GM23338 (cell line): ENCODE data around the gene AGPAT4. TPM values are rescaled to one million over a fixed set of nuclear protein-coding genes. Genes with fewer than 3 reads are reported as not detected.

Experiments
- ATAC-seq: fragments of 200-7000 bp; cut with Tn5 transposase; 3 replicates; pipeline ENCODE4 v1.9.1; 2020
- DNase-seq: peaks from one replicate; pipeline ENCODE4 v3.0.0-alpha.2; 2015; ENCODE audit warnings: low spot score
- H2AFZ ChIP-seq: fragments of 200-600 bp; sonication (generic); 2 replicates; pipeline ENCODE4 v1.8.0; 2016; ENCODE audit warnings: antibody characterized with exemption, mild to moderate bottlenecking, moderate library complexity
- H3F3A ChIP-seq: fragments of 200-600 bp; sonication (generic); replicated peaks from 2 replicates; pipeline ENCODE4 v1.8.0; 2017; ENCODE audit warnings: antibody characterized with exemption, mixed run types, low read depth
- H3K27ac ChIP-seq: fragments of 200-600 bp; sonication (generic); 2 replicates; pipeline ENCODE4 v1.6.1; 2016; ENCODE audit warnings: low read depth
- H3K27me3 ChIP-seq: fragments of 200-600 bp; sonication (generic); 2 replicates; pipeline ENCODE4 v1.8.0; 2016; ENCODE audit warnings: mild to moderate bottlenecking, mixed run types, moderate library complexity; ENCODE audit not compliant: insufficient read depth
- H3K36me3 ChIP-seq: fragments of 200-600 bp; sonication (generic); 2 replicates; pipeline ENCODE4 v1.8.0; 2016; ENCODE audit warnings: mild to moderate bottlenecking; ENCODE audit not compliant: insufficient read depth
- H3K4me1 ChIP-seq: fragments of 200-600 bp; sonication (generic); 2 replicates; pipeline ENCODE4 v1.8.0; 2016; ENCODE audit warnings: mild to moderate bottlenecking, moderate library complexity; ENCODE audit not compliant: insufficient read depth
- H3K4me2 ChIP-seq: fragments of 200-600 bp; sonication (generic); 2 replicates; pipeline ENCODE4 v1.7.1; 2017; ENCODE audit warnings: mixed run types
- H3K4me3 ChIP-seq: fragments of 200-600 bp; sonication (generic); 2 replicates; pipeline ENCODE4 v1.6.1; 2016; ENCODE audit warnings: mixed run types
- H3K79me2 ChIP-seq: fragments of 200-600 bp; sonication (generic); replicated peaks from 2 replicates; pipeline ENCODE4 v1.8.0; 2017; ENCODE audit warnings: mild to moderate bottlenecking; ENCODE audit not compliant: insufficient read depth
- H3K9me2 ChIP-seq: fragments of 200-600 bp; sonication (generic); 2 replicates; pipeline ENCODE4 v1.8.0; 2017; ENCODE audit not compliant: insufficient read depth
- H4K20me1 ChIP-seq: fragments of 200-600 bp; sonication (generic); replicated peaks from 2 replicates; pipeline ENCODE4 v1.8.0; 2017; ENCODE audit warnings: mild to moderate bottlenecking; ENCODE audit not compliant: insufficient read depth
- H3K27ac Mint-ChIP-seq: 2 replicates; pipeline ENCODE4 v1.8.0; 2020; ENCODE audit warnings: inconsistent platforms, mild to moderate bottlenecking, moderate library complexity, mixed read lengths
- H3K27me3 Mint-ChIP-seq: 3 replicates; pipeline ENCODE4 v1.8.0; 2022; ENCODE audit warnings: low read depth, mild to moderate bottlenecking, moderate library complexity, mixed read lengths, inconsistent platforms; ENCODE audit not compliant: insufficient read depth, poor library complexity
- H3K36me3 Mint-ChIP-seq: 3 replicates; pipeline ENCODE4 v1.8.0; 2021; ENCODE audit warnings: low read depth, mild to moderate bottlenecking, inconsistent platforms, moderate library complexity, mixed read lengths
- H3K4me1 Mint-ChIP-seq: 3 replicates; pipeline ENCODE4 v1.8.0; 2020; ENCODE audit warnings: mild to moderate bottlenecking, inconsistent platforms, mixed read lengths
- H3K4me3 Mint-ChIP-seq: 3 replicates; pipeline ENCODE4 v1.8.0; 2021; ENCODE audit warnings: moderate library complexity, mild to moderate bottlenecking, inconsistent platforms, mixed read lengths
- H3K9me3 Mint-ChIP-seq: 3 replicates; pipeline ENCODE4 v1.8.0; 2020; ENCODE audit warnings: moderate library complexity, mild to moderate bottlenecking, inconsistent platforms, mixed read lengths
- EZH2 ChIP-seq: fragments of 200-600 bp; sonication (generic); IDR thresholded peaks from one replicate; pipeline ENCODE4 v1.8.0; 2017; ENCODE audit warnings: antibody characterized with exemption, mild to moderate bottlenecking, low read depth; ENCODE audit not compliant: unreplicated experiment
- JUNB ChIP-seq: IDR thresholded peaks from one replicate; pipeline ENCODE4 v1.6.1; 2016; ENCODE audit warnings: antibody characterized with exemption; ENCODE audit not compliant: unreplicated experiment
- NANOG ChIP-seq: IDR thresholded peaks from 2 replicates; pipeline ENCODE4 v1.6.1; 2016; ENCODE audit warnings: antibody characterized with exemption, borderline replicate concordance
- ZNF114 ChIP-seq: fragments of 250-450 bp; sonication (Bioruptor Pico); IDR thresholded peaks from 2 replicates; pipeline ENCODE4 v1.5.0; 2020; ENCODE audit warnings: mild to moderate bottlenecking, moderate library complexity
- polyA plus RNA-seq: library from polyadenylated mRNA; unstranded; fragments of >200 nt; fragmentation: Nextera tagmentation; extraction: Ambion mirVana; gene quantifications from 2 replicates; pipeline ENCODE4 v1.2.1, GENCODE V29; 2016
- total RNA-seq: library from RNA; depleted of rRNA; stranded (reverse); fragments of >200 nt; shearing (Covaris generic); gene quantifications from 2 replicates; pipeline ENCODE4 v1.2.3, GENCODE V29; 2014
- TF ChIP-seq, protein P1 (sequence below), 2 experiments: fragments of 200-600 bp in 1 of 2; sonication (generic) in 1 of 2; conservative IDR thresholded peaks; 2 replicates each; pipeline versions ENCODE4 v1.5.1 to v1.6.1; 2016 to 2017; ENCODE audit warnings: antibody characterized with exemption in 2 of 2, low read depth in 2 of 2, mild to moderate bottlenecking in 2 of 2, moderate library complexity in 1 of 2
- TF ChIP-seq, protein P2 (sequence below): fragments of 250-450 bp; sonication (Bioruptor Pico); IDR thresholded peaks from 2 replicates; pipeline ENCODE4 v1.5.0; 2020; ENCODE audit warnings: mild to moderate bottlenecking, moderate library complexity
- TF ChIP-seq, protein P3 (sequence below): IDR thresholded peaks from 2 replicates; pipeline ENCODE4 v1.6.1; 2016; ENCODE audit warnings: antibody characterized with exemption

AGPAT4 gene
- total and polyA plus RNA-seq, 2 experiments from 2014 or later: 8.9 to 19.3 TPM

DNA sequence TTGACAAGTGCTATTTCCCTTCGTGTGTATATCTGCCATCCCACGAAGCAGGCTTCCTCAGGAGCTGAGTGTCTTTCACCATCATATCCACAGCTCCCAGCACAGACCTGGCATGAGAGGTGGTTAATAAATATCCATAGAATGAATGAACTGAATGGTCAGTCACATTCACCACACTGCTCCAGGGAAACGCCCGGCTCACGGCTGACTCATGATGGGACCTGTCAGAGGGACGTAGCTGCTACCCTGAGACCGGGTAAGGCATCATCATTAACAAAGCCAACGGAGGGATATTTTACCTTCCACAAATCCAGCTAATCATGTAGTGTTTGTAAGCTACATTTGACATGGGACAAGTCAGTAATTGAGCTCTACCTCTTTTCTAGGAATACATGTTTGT lies 12.5 kb downstream of the AGPAT4 start:
- no peaks in the 10 kb centered on the region; the same call in 1 of the 2 replicates for H3K4me1 ChIP-seq
- Mint-ChIP-seq H3K36me3 (peaks cover 39% of the 10 kb centered on the region), H3K4me3 (no peak overlapping the region), H3K4me1 (peaks cover 27% of the 10 kb centered on the region), H3K27me3 (peaks cover 8% of the 10 kb centered on the region), H3K9me3 (no peaks in the 10 kb centered on the region), H3K27ac (no peak overlapping the region; the same call in 1 of the 2 replicates)
- no peaks in the 10 kb centered on the region for H3K27me3 ChIP-seq
- no peak overlapping the region for H2AFZ ChIP-seq
- H3K4me2 ChIP-seq: no peak overlapping the region
- peaks cover 16% of the 10 kb centered on the region; the same call in 1 of the 2 replicates for H4K20me1 ChIP-seq
- ATAC-seq: no peak
- H3K27ac ChIP-seq: no peak overlapping the region
- no peaks in the 10 kb centered on the region for H3F3A ChIP-seq
- DNase-seq: no peak
- H3K4me3 ChIP-seq: no peak overlapping the region
- no peak for TF ChIP-seq NANOG
- H3K9me2 ChIP-seq: no peaks in the 10 kb centered on the region
- H3K79me2 ChIP-seq: peaks cover 75% of the 10 kb centered on the region
- H3K36me3 ChIP-seq: no peaks in the 10 kb centered on the region

DNA sequence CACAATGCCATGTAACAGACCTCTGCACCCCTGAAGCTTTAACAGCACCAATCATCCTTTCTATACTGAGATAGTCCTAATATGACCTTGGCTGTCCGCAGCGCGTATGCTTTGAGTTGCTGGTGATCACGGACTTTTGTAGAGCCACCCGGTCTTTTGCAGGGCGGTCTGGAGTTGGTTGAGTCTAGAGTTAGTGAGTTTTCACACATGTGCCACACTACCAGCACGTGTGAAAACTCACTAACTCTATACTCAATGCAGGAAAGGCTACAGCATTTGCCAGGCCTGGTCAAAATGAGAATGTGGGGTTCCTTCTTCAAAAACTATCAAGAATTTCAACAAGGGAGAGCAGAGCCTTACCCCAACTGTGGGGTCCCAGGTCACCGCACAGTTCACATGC lies 14.6 kb downstream of the AGPAT4 start:
- H3K27me3 ChIP-seq: no peaks in the 10 kb centered on the region
- H3K4me1 Mint-ChIP-seq: peaks cover 35% of the 10 kb centered on the region
- no peak overlapping the region for H3K27ac ChIP-seq
- H3K4me3 Mint-ChIP-seq: no peak overlapping the region
- peaks cover 82% of the 10 kb centered on the region for H3K79me2 ChIP-seq
- H4K20me1 ChIP-seq: peaks cover 34% of the 10 kb centered on the region
- H3F3A ChIP-seq: no peaks in the 10 kb centered on the region
- TF ChIP-seq JUNB (no peak), ZNF114 (CRISPR knock-in tag) (no peak), NANOG (no peak), EZH2 (no peak)
- TF ChIP-seq, protein P1, sequence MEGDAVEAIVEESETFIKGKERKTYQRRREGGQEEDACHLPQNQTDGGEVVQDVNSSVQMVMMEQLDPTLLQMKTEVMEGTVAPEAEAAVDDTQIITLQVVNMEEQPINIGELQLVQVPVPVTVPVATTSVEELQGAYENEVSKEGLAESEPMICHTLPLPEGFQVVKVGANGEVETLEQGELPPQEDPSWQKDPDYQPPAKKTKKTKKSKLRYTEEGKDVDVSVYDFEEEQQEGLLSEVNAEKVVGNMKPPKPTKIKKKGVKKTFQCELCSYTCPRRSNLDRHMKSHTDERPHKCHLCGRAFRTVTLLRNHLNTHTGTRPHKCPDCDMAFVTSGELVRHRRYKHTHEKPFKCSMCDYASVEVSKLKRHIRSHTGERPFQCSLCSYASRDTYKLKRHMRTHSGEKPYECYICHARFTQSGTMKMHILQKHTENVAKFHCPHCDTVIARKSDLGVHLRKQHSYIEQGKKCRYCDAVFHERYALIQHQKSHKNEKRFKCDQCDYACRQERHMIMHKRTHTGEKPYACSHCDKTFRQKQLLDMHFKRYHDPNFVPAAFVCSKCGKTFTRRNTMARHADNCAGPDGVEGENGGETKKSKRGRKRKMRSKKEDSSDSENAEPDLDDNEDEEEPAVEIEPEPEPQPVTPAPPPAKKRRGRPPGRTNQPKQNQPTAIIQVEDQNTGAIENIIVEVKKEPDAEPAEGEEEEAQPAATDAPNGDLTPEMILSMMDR (conservative IDR thresholded peaks at IDR 0.05; ENCODE audit: low read depth in 2 of 2): no peak
- TF ChIP-seq, protein P2, sequence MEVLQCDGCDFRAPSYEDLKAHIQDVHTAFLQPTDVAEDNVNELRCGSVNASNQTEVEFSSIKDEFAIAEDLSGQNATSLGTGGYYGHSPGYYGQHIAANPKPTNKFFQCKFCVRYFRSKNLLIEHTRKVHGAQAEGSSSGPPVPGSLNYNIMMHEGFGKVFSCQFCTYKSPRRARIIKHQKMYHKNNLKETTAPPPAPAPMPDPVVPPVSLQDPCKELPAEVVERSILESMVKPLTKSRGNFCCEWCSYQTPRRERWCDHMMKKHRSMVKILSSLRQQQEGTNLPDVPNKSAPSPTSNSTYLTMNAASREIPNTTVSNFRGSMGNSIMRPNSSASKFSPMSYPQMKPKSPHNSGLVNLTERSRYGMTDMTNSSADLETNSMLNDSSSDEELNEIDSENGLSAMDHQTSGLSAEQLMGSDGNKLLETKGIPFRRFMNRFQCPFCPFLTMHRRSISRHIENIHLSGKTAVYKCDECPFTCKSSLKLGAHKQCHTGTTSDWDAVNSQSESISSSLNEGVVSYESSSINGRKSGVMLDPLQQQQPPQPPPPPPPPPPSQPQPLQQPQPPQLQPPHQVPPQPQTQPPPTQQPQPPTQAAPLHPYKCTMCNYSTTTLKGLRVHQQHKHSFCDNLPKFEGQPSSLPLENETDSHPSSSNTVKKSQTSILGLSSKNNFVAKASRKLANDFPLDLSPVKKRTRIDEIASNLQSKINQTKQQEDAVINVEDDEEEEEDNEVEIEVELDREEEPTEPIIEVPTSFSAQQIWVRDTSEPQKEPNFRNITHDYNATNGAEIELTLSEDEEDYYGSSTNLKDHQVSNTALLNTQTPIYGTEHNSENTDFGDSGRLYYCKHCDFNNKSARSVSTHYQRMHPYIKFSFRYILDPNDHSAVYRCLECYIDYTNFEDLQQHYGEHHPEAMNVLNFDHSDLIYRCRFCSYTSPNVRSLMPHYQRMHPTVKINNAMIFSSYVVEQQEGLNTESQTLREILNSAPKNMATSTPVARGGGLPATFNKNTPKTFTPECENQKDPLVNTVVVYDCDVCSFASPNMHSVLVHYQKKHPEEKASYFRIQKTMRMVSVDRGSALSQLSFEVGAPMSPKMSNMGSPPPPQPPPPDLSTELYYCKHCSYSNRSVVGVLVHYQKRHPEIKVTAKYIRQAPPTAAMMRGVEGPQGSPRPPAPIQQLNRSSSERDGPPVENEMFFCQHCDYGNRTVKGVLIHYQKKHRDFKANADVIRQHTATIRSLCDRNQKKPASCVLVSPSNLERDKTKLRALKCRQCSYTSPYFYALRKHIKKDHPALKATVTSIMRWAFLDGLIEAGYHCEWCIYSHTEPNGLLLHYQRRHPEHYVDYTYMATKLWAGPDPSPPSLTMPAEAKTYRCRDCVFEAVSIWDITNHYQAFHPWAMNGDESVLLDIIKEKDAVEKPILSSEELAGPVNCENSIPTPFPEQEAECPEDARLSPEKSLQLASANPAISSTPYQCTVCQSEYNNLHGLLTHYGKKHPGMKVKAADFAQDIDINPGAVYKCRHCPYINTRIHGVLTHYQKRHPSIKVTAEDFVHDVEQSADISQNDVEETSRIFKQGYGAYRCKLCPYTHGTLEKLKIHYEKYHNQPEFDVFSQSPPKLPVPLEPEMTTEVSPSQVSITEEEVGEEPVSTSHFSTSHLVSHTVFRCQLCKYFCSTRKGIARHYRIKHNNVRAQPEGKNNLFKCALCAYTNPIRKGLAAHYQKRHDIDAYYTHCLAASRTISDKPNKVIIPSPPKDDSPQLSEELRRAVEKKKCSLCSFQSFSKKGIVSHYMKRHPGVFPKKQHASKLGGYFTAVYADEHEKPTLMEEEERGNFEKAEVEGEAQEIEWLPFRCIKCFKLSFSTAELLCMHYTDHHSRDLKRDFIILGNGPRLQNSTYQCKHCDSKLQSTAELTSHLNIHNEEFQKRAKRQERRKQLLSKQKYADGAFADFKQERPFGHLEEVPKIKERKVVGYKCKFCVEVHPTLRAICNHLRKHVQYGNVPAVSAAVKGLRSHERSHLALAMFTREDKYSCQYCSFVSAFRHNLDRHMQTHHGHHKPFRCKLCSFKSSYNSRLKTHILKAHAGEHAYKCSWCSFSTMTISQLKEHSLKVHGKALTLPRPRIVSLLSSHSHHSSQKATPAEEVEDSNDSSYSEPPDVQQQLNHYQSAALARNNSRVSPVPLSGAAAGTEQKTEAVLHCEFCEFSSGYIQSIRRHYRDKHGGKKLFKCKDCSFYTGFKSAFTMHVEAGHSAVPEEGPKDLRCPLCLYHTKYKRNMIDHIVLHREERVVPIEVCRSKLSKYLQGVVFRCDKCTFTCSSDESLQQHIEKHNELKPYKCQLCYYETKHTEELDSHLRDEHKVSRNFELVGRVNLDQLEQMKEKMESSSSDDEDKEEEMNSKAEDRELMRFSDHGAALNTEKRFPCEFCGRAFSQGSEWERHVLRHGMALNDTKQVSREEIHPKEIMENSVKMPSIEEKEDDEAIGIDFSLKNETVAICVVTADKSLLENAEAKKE: no peak
- TF ChIP-seq, protein P3, sequence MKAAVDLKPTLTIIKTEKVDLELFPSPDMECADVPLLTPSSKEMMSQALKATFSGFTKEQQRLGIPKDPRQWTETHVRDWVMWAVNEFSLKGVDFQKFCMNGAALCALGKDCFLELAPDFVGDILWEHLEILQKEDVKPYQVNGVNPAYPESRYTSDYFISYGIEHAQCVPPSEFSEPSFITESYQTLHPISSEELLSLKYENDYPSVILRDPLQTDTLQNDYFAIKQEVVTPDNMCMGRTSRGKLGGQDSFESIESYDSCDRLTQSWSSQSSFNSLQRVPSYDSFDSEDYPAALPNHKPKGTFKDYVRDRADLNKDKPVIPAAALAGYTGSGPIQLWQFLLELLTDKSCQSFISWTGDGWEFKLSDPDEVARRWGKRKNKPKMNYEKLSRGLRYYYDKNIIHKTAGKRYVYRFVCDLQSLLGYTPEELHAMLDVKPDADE: no peak
- H3K4me3 ChIP-seq: no peak overlapping the region
- no peak overlapping the region for H3K27ac Mint-ChIP-seq
- peaks cover 8% of the 10 kb centered on the region for H3K27me3 Mint-ChIP-seq
- H3K4me2 ChIP-seq: no peak overlapping the region
- H3K36me3 ChIP-seq: no peaks in the 10 kb centered on the region
- peaks cover 5% of the 10 kb centered on the region; the same call in 1 of the 2 replicates for H3K4me1 ChIP-seq
- H2AFZ ChIP-seq: no peak overlapping the region
- no peaks in the 10 kb centered on the region for H3K9me3 Mint-ChIP-seq
- no peaks in the 10 kb centered on the region for H3K9me2 ChIP-seq
- ATAC-seq (no peak), DNase-seq (no peak)
- peaks cover 36% of the 10 kb centered on the region for H3K36me3 Mint-ChIP-seq
